ENCODE results near the gene GPLD1. TPM values are rescaled to one million over a fixed set of nuclear protein-coding genes. Genes with fewer than 3 reads are reported as not detected.
A peak's percentile ranks its signal among the peaks of the same experiment; 100 is the strongest.
"Not testable (repeated sequence)": the region's sequence is repeated elsewhere in the genome, so short reads cannot be mapped to it uniquely, and the experiment has no call there.

The GPLD1 gene
- total and polyA plus RNA-seq, 8 donors: 0.27 to 1.2 (median 0.93) TPM

GRCh38 chr6:24520929-24521546 lies 31.7 kb upstream of the GPLD1 start:
- no peak for FAIRE-seq

GRCh38 chr6:24517659-24518543 lies 28.5 kb upstream of the GPLD1 start:
- Histone ChIP-seq H3K36me3 (no peaks in the 10 kb centered on the region), H3K4me3 (no peak overlapping the region), H3K27ac (no peak overlapping the region), H3K4me1 (no peaks in the 10 kb centered on the region), H3K9me3 (no peaks in the 10 kb centered on the region), H3K27me3 (no peaks in the 10 kb centered on the region)
- no peak for DNase-seq
- TF ChIP-seq CTCF (IDR thresholded peaks at IDR 0.05): no peak
- FAIRE-seq: no peak
- no peak for ATAC-seq
- WGBS, 2 donors: 87 to 90% methylated on average over 4 of the region's 4 CpGs
- intact Hi-C loops (cut with DNase I): no loop called here

More at GRCh38 chr6:24520929-24521546, 31.7 kb upstream of the GPLD1 start:
- H3K27ac ChIP-seq: no peak overlapping the region
- no peaks in the 10 kb centered on the region for H3K4me1 ChIP-seq
- H3K9me3 ChIP-seq: no peaks in the 10 kb centered on the region
- peak in 4 of 6 donors; percentile 26 to 71 (median 48) for DNase-seq
- intact Hi-C loops (cut with DNase I): no loop called here
- TF ChIP-seq CTCF (IDR thresholded peaks at IDR 0.05): peak in 3 of 4 donors; percentile 11 to 38 (median 17)
- peak in 3 of 4 donors; percentile 86 to 89 (median 88) for ATAC-seq
- no peaks in the 10 kb centered on the region for H3K36me3 ChIP-seq
- no peaks in the 10 kb centered on the region for H3K27me3 ChIP-seq
- no peak overlapping the region for H3K4me3 ChIP-seq
- 37 to 47% methylated on average over 6 of the region's 6 CpGs for WGBS, 2 donors

GRCh38 chr6:24513602-24514001 lies 24.2 kb upstream of the GPLD1 start:
- WGBS, 2 donors: 90 to 94% methylated on average over 4 of the region's 4 CpGs
- H3K27me3 ChIP-seq: no peaks in the 10 kb centered on the region
- ATAC-seq (no peak), FAIRE-seq (no peak), DNase-seq (no peak)
- H3K36me3 ChIP-seq: no peaks in the 10 kb centered on the region
- no peaks in the 10 kb centered on the region for H3K9me3 ChIP-seq
- intact Hi-C loops (cut with DNase I): no loop called here
- H3K27ac ChIP-seq: no peak overlapping the region
- no peaks in the 10 kb centered on the region for H3K4me1 ChIP-seq
- no peak for TF ChIP-seq CTCF (IDR thresholded peaks at IDR 0.05)
- H3K4me3 ChIP-seq: no peak overlapping the region

- H3K4me3 ChIP-seq; DNase-seq; intact Hi-C loops (cut with DNase I); FAIRE-seq; H3K4me1 ChIP-seq; H3K27ac ChIP-seq; ATAC-seq; H3K36me3 ChIP-seq; H3K27me3 ChIP-seq; H3K9me3 ChIP-seq: not testable (repeated sequence)
- WGBS, 2 donors: 77 to 86% methylated on average over 6 of the region's 6 CpGs
These were observed 22.6 kb upstream of the GPLD1 start for GRCh38 chr6:24511976-24512375.

- no peaks in the 10 kb centered on the region for H3K9me3 ChIP-seq
- no peak overlapping the region for H3K4me3 ChIP-seq
- no peak overlapping the region for H3K27ac ChIP-seq
- intact Hi-C loops (cut with DNase I): no loop called here
- no peak for TF ChIP-seq CTCF (IDR thresholded peaks at IDR 0.05)
- WGBS, 2 donors: 90 to 98% methylated on average over 3 of the region's 3 CpGs
- no peaks in the 10 kb centered on the region for H3K36me3 ChIP-seq
- FAIRE-seq (no peak), ATAC-seq (no peak), DNase-seq (no peak)
- no peaks in the 10 kb centered on the region for H3K4me1 ChIP-seq
- H3K27me3 ChIP-seq: no peaks in the 10 kb centered on the region
These were observed 17.6 kb upstream of the GPLD1 start for GRCh38 chr6:24506814-24507520.
